HEK293 (cell line): ENCODE results near the gene METTL1.
A peak's percentile ranks its signal among the peaks of the same experiment; 100 is the strongest.

Experiments used
- GLI4 ChIP-seq: fragments of 450-650 bp; formaldehyde crosslinking; IDR thresholded peaks from 2 replicates; pipeline ENCODE4 v1.5.1; 2016; ENCODE audit warnings: missing biosample characterization, missing genetic modification characterization
- HOXA7 ChIP-seq: sonication (generic); formaldehyde crosslinking; IDR thresholded peaks from 2 replicates; pipeline ENCODE4 v1.8.1; 2022; ENCODE audit warnings: missing genetic modification reagents, borderline replicate concordance
- HOXC10 ChIP-seq: sonication (generic); formaldehyde crosslinking; IDR thresholded peaks from 2 replicates; pipeline ENCODE4 v1.8.1; 2023; ENCODE audit warnings: mild to moderate bottlenecking, missing genetic modification reagents
- KLF10 ChIP-seq: fragments of 450-650 bp; IDR thresholded peaks from 2 replicates; pipeline ENCODE4 v1.5.1; 2018; ENCODE audit warnings: missing biosample characterization, mild to moderate bottlenecking, missing genetic modification characterization
- MEIS1 ChIP-seq: sonication (generic); formaldehyde crosslinking; IDR thresholded peaks from 2 replicates; pipeline ENCODE4 v1.8.1; 2022; ENCODE audit warnings: missing genetic modification reagents, mild to moderate bottlenecking, borderline replicate concordance
- TCF7L2 ChIP-seq: IDR thresholded peaks from 2 replicates; pipeline ENCODE4 v1.6.1; 2011; ENCODE audit warnings: low read depth, mild to moderate bottlenecking, inconsistent platforms, low read length, moderate library complexity, borderline replicate concordance
- YY2 ChIP-seq: fragments of 450-650 bp; formaldehyde crosslinking; IDR thresholded peaks from 2 replicates; pipeline ENCODE4 v1.5.1; 2016; ENCODE audit warnings: missing biosample characterization, missing genetic modification characterization
- ZBTB48 ChIP-seq: fragments of 450-650 bp; formaldehyde crosslinking; IDR thresholded peaks from 2 replicates; pipeline ENCODE4 v1.5.1; 2016; ENCODE audit warnings: missing biosample characterization, missing genetic modification characterization
- ZNF112 ChIP-seq: fragments of 450-650 bp; formaldehyde crosslinking; IDR thresholded peaks from 2 replicates; pipeline ENCODE4 v1.5.0; 2017; ENCODE audit warnings: missing biosample characterization, missing genetic modification characterization
- ZNF138 ChIP-seq: fragments of 450-650 bp; formaldehyde crosslinking; IDR thresholded peaks from 2 replicates; pipeline ENCODE4 v1.5.1; 2016; ENCODE audit warnings: missing biosample characterization, missing genetic modification characterization, borderline replicate concordance
- ZNF174 ChIP-seq: fragments of 450-650 bp; formaldehyde crosslinking; IDR thresholded peaks from 2 replicates; pipeline ENCODE4 v1.5.0; 2017; ENCODE audit warnings: missing biosample characterization, mild to moderate bottlenecking, missing genetic modification characterization
- ZNF2 ChIP-seq: fragments of 450-650 bp; formaldehyde crosslinking; IDR thresholded peaks from 2 replicates; pipeline ENCODE4 v1.5.1; 2016; ENCODE audit warnings: missing biosample characterization, missing genetic modification characterization
- ZNF202 ChIP-seq: fragments of 450-650 bp; formaldehyde crosslinking; IDR thresholded peaks from 2 replicates; pipeline ENCODE4 v1.5.1; 2016; ENCODE audit warnings: missing biosample characterization, missing genetic modification characterization, borderline replicate concordance
- ZNF239 ChIP-seq: fragments of 450-650 bp; formaldehyde crosslinking; IDR thresholded peaks from 2 replicates; pipeline ENCODE4 v1.5.1; 2016; ENCODE audit warnings: missing biosample characterization, missing genetic modification characterization
- ZNF335 ChIP-seq: fragments of 450-650 bp; formaldehyde crosslinking; conservative IDR thresholded peaks from 2 replicates; pipeline ENCODE4 v1.5.1; 2016; ENCODE audit warnings: missing biosample characterization, missing genetic modification characterization
- ZNF341 ChIP-seq: fragments of 450-650 bp; formaldehyde crosslinking; IDR thresholded peaks from 2 replicates; pipeline ENCODE4; 2016; ENCODE audit warnings: low read depth, missing biosample characterization, missing genetic modification characterization
- ZNF350 ChIP-seq: fragments of 450-650 bp; formaldehyde crosslinking; IDR thresholded peaks from 2 replicates; pipeline ENCODE4 v1.5.0; 2017; ENCODE audit warnings: missing biosample characterization, mild to moderate bottlenecking, missing genetic modification characterization
- ZNF366 ChIP-seq: fragments of 450-650 bp; formaldehyde crosslinking; conservative IDR thresholded peaks from 2 replicates; pipeline ENCODE4 v1.5.1; 2016; ENCODE audit warnings: missing biosample characterization, missing genetic modification characterization
- ZNF473 ChIP-seq: fragments of 450-650 bp; formaldehyde crosslinking; IDR thresholded peaks from 2 replicates; pipeline ENCODE4 v1.5.1; 2017; ENCODE audit warnings: missing biosample characterization, missing genetic modification characterization
- ZNF521 ChIP-seq: fragments of 450-650 bp; formaldehyde crosslinking; IDR thresholded peaks from 2 replicates; pipeline ENCODE4 v1.5.1; 2017; ENCODE audit warnings: missing biosample characterization, mild to moderate bottlenecking, missing genetic modification characterization
- ZNF596 ChIP-seq: fragments of 450-650 bp; IDR thresholded peaks from 2 replicates; pipeline ENCODE4 v1.5.0; 2018; ENCODE audit warnings: missing biosample characterization, mild to moderate bottlenecking, missing genetic modification characterization, moderate library complexity
- ZNF621 ChIP-seq: fragments of 450-650 bp; formaldehyde crosslinking; IDR thresholded peaks from 2 replicates; pipeline ENCODE4 v1.5.1; 2017; ENCODE audit warnings: missing biosample characterization, missing genetic modification characterization
- ZNF664 ChIP-seq: fragments of 450-650 bp; formaldehyde crosslinking; IDR thresholded peaks from 2 replicates; pipeline ENCODE4 v1.5.1; 2016; ENCODE audit warnings: missing biosample characterization, missing genetic modification characterization
- ZNF677 ChIP-seq: fragments of 450-650 bp; IDR thresholded peaks from 2 replicates; pipeline ENCODE4 v1.5.0; 2018; ENCODE audit warnings: missing biosample characterization, mild to moderate bottlenecking, missing genetic modification characterization, moderate library complexity
- ZNF707 ChIP-seq: fragments of 450-650 bp; formaldehyde crosslinking; IDR thresholded peaks from 2 replicates; pipeline ENCODE4 v1.5.1; 2016; ENCODE audit warnings: missing biosample characterization, missing genetic modification characterization
- ZNF76 ChIP-seq: fragments of 450-650 bp; formaldehyde crosslinking; IDR thresholded peaks from 2 replicates; pipeline ENCODE4; 2016; ENCODE audit warnings: low read depth, missing biosample characterization, missing genetic modification characterization, borderline replicate concordance
- ZNF777 ChIP-seq: fragments of 450-650 bp; formaldehyde crosslinking; IDR thresholded peaks from 2 replicates; pipeline ENCODE4 v1.5.1; 2017; ENCODE audit warnings: missing biosample characterization, missing genetic modification characterization, borderline replicate concordance
- ZSCAN23 ChIP-seq: fragments of 450-650 bp; formaldehyde crosslinking; IDR thresholded peaks from 2 replicates; pipeline ENCODE4 v1.5.1; 2016; ENCODE audit warnings: missing biosample characterization, missing genetic modification characterization
- TF ChIP-seq, protein P1 (sequence below): fragments of 450-650 bp; formaldehyde crosslinking; IDR thresholded peaks from 2 replicates; pipeline ENCODE4 v1.5.1; 2016; ENCODE audit warnings: missing biosample characterization, missing genetic modification characterization
- TF ChIP-seq, protein P2 (sequence below): fragments of 450-650 bp; formaldehyde crosslinking; IDR thresholded peaks from 2 replicates; pipeline ENCODE4 v1.5.1; 2017; ENCODE audit warnings: missing biosample characterization, missing genetic modification characterization
- TF ChIP-seq, protein P3 (sequence below): fragments of 450-650 bp; formaldehyde crosslinking; IDR thresholded peaks from 2 replicates; pipeline ENCODE4 v1.5.1; 2016; ENCODE audit warnings: missing biosample characterization, missing genetic modification characterization
- TF ChIP-seq, protein P4 (sequence below): fragments of 450-650 bp; formaldehyde crosslinking; IDR thresholded peaks from 2 replicates; pipeline ENCODE4 v1.5.1; 2016; ENCODE audit warnings: missing biosample characterization, missing genetic modification characterization
- TF ChIP-seq, protein P5 (sequence below): fragments of 450-650 bp; formaldehyde crosslinking; IDR thresholded peaks from 2 replicates; pipeline ENCODE4 v1.5.1; 2017; ENCODE audit warnings: missing biosample characterization, missing genetic modification characterization

Gene METTL1

DNA sequence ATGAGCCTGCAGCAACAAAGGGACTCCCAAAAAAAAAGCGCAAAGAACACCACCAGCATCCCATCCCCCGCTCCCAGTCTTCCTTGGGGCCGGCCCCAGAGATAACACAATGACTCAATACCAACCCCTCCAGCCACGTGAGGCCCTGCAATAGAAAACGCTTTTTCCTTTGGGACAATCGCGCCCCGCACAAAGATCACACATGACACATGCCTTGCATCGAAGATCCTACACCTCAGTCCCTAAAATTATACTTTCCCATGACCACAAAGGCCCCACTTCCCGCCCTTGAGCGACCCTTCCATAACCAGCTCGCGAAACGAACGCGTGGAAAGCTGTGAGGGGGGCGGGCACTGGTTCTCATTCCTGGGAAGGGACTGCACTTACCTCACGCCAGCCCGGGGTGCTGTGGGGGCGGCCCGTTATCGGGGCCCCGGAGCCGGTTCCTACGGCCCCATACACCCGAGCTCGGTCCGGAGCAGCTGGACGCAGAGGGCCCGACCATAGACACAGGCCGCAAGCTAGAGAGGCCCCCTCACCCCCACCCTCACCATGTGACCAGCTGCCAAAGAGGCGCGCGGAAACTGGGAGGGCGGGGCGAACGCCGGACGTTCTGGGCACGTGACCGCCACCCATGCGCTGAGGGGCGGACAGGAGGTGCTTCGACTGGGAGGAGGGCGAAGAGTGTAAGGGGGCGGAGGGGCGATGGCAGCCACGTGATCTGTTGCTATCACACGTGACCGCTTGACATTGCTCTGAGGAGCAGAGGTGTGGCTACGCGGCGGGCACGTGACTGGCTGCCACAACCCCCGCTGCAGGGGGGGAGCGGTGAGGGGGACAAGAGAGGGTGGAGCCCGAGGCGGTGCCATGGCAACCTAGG, 19.9 kb downstream of the METTL1 start, which contains the start of gene CDK4 (continued):
- TF ChIP-seq ZNF2 (tag by site-specific recombination) (peak; percentile 79), ZNF777 (tag by site-specific recombination) (no peak), ZNF621 (tag by site-specific recombination) (no peak), ZNF473 (no peak), ZNF202 (tag by site-specific recombination) (no peak), ZNF76 (tag by site-specific recombination) (peak; percentile 77; the same call in 1 of the 2 replicates), YY2 (tag by site-specific recombination) (peak; percentile 33; the same call in 1 of the 2 replicates), ZNF174 (tag by site-specific recombination) (no peak), ZNF707 (no peak), ZNF112 (no peak), ZNF677 (tag by site-specific recombination) (no peak), ZNF341 (tag by site-specific recombination) (peak; percentile 63; the same call in 1 of the 2 replicates), ZNF521 (tag by site-specific recombination) (no peak), ZNF335 (tag by site-specific recombination) (peak; percentile 70), ZNF350 (tag by site-specific recombination) (no peak), ZNF239 (tag by site-specific recombination) (no peak), HOXC10 (no peak), TCF7L2 (no peak), ZNF138 (tag by site-specific recombination) (no peak), ZNF664 (tag by site-specific recombination) (no peak), GLI4 (0 out of 2 replicates have a peak, but pooled peaks have one; percentile 46), ZNF366 (tag by site-specific recombination) (peak; percentile 61; the same call in 1 of the 2 replicates), ZBTB48 (0 out of 2 replicates have a peak, but pooled peaks have one; percentile 47), HOXA7 (no peak), ZNF596 (tag by site-specific recombination) (no peak), ZSCAN23 (tag by site-specific recombination) (peak; percentile 27; the same call in 1 of the 2 replicates), KLF10 (tag by site-specific recombination) (peak; percentile 99), MEIS1 (CRISPR knock-in tag) (no peak)
- TF ChIP-seq, protein P1, sequence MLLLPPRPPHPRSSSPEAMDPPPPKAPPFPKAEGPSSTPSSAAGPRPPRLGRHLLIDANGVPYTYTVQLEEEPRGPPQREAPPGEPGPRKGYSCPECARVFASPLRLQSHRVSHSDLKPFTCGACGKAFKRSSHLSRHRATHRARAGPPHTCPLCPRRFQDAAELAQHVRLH (tag by site-specific recombination) = peak; percentile 91
- TF ChIP-seq, protein P2, sequence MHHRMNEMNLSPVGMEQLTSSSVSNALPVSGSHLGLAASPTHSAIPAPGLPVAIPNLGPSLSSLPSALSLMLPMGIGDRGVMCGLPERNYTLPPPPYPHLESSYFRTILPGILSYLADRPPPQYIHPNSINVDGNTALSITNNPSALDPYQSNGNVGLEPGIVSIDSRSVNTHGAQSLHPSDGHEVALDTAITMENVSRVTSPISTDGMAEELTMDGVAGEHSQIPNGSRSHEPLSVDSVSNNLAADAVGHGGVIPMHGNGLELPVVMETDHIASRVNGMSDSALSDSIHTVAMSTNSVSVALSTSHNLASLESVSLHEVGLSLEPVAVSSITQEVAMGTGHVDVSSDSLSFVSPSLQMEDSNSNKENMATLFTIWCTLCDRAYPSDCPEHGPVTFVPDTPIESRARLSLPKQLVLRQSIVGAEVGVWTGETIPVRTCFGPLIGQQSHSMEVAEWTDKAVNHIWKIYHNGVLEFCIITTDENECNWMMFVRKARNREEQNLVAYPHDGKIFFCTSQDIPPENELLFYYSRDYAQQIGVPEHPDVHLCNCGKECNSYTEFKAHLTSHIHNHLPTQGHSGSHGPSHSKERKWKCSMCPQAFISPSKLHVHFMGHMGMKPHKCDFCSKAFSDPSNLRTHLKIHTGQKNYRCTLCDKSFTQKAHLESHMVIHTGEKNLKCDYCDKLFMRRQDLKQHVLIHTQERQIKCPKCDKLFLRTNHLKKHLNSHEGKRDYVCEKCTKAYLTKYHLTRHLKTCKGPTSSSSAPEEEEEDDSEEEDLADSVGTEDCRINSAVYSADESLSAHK = peak; percentile 68; the same call in 1 of the 2 replicates
- TF ChIP-seq, protein P3, sequence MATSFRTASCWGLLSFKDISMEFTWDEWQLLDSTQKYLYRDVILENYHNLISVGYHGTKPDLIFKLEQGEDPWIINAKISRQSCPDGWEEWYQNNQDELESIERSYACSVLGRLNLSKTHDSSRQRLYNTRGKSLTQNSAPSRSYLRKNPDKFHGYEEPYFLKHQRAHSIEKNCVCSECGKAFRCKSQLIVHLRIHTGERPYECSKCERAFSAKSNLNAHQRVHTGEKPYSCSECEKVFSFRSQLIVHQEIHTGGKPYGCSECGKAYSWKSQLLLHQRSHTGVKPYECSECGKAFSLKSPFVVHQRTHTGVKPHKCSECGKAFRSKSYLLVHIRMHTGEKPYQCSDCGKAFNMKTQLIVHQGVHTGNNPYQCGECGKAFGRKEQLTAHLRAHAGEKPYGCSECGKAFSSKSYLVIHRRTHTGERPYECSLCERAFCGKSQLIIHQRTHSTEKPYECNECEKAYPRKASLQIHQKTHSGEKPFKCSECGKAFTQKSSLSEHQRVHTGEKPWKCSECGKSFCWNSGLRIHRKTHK = no peak
- TF ChIP-seq, protein P4, sequence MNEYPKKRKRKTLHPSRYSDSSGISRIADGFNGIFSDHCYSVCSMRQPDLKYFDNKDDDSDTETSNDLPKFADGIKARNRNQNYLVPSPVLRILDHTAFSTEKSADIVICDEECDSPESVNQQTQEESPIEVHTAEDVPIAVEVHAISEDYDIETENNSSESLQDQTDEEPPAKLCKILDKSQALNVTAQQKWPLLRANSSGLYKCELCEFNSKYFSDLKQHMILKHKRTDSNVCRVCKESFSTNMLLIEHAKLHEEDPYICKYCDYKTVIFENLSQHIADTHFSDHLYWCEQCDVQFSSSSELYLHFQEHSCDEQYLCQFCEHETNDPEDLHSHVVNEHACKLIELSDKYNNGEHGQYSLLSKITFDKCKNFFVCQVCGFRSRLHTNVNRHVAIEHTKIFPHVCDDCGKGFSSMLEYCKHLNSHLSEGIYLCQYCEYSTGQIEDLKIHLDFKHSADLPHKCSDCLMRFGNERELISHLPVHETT (tag by site-specific recombination) = 0 out of 2 replicates have a peak, but pooled peaks have one; percentile 46
- TF ChIP-seq, protein P5, sequence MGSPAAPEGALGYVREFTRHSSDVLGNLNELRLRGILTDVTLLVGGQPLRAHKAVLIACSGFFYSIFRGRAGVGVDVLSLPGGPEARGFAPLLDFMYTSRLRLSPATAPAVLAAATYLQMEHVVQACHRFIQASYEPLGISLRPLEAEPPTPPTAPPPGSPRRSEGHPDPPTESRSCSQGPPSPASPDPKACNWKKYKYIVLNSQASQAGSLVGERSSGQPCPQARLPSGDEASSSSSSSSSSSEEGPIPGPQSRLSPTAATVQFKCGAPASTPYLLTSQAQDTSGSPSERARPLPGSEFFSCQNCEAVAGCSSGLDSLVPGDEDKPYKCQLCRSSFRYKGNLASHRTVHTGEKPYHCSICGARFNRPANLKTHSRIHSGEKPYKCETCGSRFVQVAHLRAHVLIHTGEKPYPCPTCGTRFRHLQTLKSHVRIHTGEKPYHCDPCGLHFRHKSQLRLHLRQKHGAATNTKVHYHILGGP (tag by site-specific recombination) = no peak
